Stimulated activated CD8-positive, alpha-beta memory T cell treated with anti-CD3 and anti-CD28 coated beads, Interleukin-7, amount 100 ng/mL, for 4 hours (primary cell): Measurements from ENCODE around the gene ZNF410.
A peak's percentile ranks its signal among the peaks of the same experiment; 100 is the strongest.

ENCODE experiments used
- DNase-seq, 2 donors: peaks; one replicate each; pipeline ENCODE4 v3.0.0-alpha.2; 2020; ENCODE audit warnings: low read depth in 2 of 2

ZNF410 gene

DNA sequence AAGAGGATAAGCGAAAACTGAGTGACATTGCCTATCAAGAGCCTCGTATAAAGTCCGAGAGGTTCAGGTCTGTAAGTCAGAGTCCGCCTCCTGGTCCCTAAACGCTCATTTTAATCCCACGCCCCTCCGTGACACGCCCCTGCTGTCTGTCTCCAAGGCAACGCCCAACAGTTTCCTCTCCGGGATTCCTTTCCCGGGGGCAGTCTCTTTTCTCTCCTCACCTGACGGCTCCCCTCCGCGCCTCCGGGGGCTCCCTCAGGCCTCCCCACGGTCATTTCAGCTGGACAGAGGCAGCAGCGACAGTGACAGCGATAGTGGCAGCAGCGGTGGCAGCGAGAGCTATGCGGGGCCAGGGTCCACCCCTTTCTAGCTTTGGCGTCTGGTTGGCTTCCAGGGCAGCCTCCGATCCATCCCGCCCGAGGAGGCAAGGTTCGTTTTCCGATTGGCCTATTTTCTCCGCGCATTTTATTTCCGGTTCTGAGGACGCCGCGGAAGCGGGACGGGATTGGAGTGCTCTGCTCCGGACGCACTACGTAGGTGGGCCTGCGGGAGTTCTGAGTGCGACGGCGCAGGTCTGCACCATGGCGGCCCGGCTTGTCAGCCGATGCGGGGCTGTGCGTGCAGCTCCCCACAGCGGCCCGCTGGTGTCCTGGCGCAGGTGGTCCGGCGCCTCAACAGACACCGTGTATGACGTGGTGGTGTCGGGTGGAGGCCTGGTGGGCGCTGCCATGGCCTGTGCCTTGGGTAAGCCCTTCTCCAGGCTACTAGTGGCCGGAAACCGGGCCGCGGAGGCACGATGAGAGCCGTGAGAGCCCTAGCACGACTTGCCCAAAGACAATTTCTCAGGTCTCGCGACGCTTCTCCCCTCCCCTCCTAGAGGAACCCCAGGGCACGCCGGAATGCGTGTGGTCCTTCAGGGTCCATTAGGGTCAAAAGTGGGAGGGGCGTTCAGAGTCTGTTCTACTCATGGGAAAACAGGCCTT is 63.4 kb downstream of the ZNF410 start, which contains the start of the genes COQ6 and FAM161B:
TSS of gene COQ6 (plus strand) at position 551 of the 983 bp plus-strand sequence. CDS start at position 582, 31 bp downstream.
TSS of gene FAM161B (minus strand) at position 343 of the 983 bp plus-strand sequence. CDS start at position 275, 68 bp downstream.
- DNase-seq = peak; percentile 77 to 78

DNA sequence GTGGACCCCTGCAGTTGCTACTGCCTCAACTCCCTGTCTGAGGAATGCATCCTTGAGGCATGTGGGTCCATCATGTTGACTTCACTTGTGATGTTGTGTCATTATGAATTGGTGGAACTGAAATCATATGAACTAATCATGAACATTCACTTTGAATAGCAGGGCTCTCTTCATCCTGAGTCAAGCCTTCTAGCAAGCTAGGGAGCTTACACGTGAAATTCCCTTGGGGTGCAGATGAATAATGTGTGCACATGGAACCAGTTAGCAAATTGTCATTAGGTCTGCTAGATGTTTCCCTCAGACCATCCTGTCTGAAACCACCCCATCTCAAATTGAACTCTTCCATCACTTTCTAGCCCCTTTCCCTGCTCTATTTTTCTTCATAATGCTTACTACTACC is 67.1 kb downstream of the ZNF410 start:
- no peak for DNase-seq

DNA sequence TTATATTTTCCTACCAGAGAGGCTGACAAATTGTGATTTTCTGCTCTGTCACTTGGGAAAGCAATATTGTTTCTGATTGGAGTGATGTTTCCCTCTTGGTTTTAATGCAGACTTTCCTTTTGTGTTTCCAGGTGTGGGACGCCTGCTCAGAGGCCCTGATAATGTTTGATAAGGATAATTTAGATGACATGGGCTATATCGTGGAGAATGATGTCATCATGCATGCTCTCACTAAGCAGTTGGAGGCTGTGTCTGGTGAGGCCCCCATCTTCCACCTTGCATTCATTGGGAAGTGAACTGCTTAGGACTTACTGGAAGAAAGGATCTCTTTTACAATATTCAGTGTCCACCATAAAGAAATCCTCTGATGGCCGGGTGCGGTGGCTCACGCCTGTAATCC is 69.0 kb downstream of the ZNF410 start:
- DNase-seq = no peak

DNA sequence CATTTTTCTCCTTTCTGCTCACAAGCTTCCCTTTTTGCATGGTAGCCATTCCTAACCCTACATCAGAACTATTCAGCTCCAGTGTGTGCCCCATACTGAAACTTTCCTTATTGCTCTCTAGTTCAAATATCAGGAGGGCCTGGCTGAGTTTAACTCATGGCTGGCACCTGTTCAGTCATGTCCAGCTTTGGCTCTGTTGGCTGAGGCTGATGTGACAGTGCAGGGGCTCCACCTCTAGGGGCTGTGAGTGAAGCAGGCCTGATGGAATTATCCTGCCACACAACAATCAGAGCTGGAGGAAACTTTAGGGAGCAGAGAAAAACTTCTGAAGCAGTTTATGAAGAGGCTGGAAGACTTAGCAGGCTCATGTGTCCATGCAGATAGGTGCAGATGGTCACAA is 71.9 kb downstream of the ZNF410 start:
- DNase-seq = no peak

DNA sequence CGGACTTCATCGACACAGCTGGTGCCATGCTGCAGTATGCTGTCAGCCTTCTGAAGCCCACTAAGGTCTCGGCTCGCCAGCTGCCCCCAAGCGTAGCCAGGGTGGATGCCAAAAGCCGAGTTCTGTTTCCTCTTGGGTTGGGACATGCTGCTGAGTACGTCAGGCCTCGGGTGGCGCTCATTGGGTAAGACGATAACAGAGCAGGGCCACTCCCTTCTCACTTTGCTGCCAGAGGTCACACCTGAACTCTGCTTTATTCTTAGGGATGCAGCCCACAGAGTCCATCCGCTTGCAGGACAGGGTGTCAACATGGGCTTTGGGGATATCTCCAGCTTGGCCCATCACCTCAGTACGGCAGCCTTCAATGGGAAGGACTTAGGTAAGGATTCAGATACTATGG is 74.5 kb downstream of the ZNF410 start:
- DNase-seq = no peak

DNA sequence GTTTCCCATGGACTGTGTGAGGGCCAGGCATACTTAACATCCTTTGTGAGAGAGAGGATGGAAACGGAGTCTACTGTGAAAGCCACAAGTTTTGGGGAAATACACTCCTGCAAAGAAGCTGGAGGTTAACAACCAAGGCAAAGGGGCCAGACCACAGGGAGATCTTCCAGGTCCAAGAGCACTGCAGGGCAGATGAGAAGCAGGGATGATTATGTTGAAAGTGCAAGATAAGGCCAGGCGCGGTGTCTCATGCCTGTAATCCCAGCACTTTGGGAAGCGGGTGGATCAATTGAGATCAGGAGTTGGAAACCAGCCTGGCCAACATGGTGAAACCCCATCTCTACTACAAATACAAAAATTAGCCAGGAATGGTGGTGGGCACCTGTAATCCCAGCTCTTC is 78.6 kb downstream of the ZNF410 start:
- DNase-seq = no peak

DNA sequence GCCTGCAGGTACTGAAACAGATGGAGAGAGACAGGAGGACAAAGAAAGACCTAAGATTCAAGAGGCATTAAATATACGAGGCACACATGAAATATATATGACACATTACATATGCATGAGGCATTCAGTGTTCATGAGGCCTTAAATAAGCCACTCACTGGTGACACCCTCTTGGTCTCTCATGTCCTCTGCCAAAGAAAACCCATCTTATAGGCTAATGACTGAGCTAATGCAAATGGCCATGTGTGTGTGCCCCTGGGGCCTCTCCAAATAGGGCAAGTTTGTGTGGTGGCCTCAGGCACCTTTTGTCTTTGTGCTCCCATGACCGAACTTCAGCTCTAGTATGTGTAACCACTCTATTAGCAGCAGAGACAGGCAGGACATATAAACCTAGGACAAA is 82.2 kb downstream of the ZNF410 start:
- DNase-seq = no peak

DNA sequence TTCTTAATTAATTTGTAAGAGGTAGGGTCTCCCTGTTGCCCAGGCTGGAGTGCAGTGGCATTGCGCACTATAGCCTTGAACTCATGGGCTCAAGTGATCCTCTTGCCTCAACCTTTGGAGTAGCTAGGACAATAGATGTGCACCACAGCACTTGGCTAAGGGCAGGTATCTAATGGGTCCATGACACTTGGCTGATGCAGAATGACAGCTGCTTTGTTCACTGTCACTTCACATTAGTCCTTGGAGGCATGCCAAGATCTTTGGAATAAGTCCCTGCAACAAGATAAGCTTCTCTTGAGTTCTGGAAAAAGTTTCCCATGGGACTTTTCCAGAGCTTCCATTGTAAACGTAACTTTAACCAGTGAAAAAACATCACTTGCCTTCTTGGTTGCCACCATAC is 86.8 kb downstream of the ZNF410 start:
- no peak for DNase-seq

DNA sequence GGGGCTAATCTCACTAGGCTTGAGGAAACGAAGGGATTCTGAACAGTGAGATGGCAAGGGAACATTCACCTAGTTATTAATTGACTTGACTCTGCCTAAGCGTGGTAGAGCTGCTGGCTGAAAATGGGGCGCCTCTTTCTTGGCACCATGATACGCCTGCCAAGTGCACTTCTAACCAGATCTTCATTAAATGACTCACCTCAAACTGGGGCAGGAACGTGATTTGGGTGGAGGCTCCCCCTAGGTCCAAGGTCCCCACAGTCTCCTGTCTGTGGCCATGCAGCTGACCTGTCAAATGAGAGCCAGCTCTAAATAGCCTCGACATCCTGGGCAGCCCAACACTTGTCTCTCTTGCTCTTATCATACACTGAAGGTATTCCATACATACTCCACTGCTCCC is 89.5 kb downstream of the ZNF410 start:
- DNase-seq = no peak

DNA sequence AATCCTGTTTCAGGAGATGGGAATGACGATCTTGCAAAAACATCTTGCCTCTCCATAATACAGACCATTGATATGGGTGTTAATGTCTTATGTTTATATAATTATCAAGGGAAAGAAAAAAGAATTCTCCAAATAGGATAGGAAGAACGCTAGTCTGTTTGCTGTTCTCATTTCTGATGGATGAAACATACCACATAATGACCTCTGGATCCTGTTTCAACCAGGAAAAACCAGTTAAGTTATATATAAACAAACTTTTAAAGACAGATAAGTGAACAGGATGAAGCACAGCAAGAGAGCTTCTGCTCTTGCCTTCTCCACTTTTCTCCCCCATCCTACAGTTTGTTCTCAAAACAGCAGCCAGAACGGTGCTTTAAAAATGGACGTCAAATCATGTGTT is 91.2 kb downstream of the ZNF410 start:
- no peak for DNase-seq
